ENCODE measurements around the gene PIK3C2G. TPM values are rescaled to one million over a fixed set of nuclear protein-coding genes. Genes with fewer than 3 reads are reported as not detected.

Gene PIK3C2G
- total and polyA plus RNA-seq, 2 of the 13 experiments (the other 11 are each of a cell fraction or from before 2014, with no cell fraction given) = not detected

GRCh38 chr12:18270958-18271460 is 9.7 kb downstream of the PIK3C2G start (continued):
- no peak for TF ChIP-seq GTF2F1 (IDR thresholded peaks at IDR 0.05; ENCODE audit: low read length)
- no peak for TF ChIP-seq ZNF232 (CRISPR knock-in tag; IDR thresholded peaks at IDR 0.05; ENCODE audit: borderline replicate concordance)
- TF ChIP-seq KAT8 (CRISPR knock-in tag; IDR thresholded peaks at IDR 0.05) = no peak
- TF ChIP-seq, protein P1, sequence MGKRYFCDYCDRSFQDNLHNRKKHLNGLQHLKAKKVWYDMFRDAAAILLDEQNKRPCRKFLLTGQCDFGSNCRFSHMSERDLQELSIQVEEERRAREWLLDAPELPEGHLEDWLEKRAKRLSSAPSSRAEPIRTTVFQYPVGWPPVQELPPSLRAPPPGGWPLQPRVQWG (CRISPR knock-in tag; IDR thresholded peaks at IDR 0.05; ENCODE audit: borderline replicate concordance, low read depth) = no peak
- TF ChIP-seq ZBTB8A (CRISPR knock-in tag; IDR thresholded peaks at IDR 0.05; ENCODE audit: borderline replicate concordance, low read depth) = no peak

GRCh38 chr12:18275981-18276380 is 14.7 kb downstream of the PIK3C2G start:
- no TSS peak for BruUV-seq (replicated peaks)
- in situ Hi-C loops (cut with HindIII; ENCODE audit: extremely low pct_ligation_motif_present, low pct_unique_long_range_greater_than_20kb) (no loop called here), intact Hi-C loops (cut with micrococcal nuclease; ENCODE audit: unreplicated experiment) (no loop called here)
- Histone ChIP-seq H3K27ac (ENCODE audit: extremely low read length, insufficient read depth, low read length) (no peak overlapping the region), H3K9me3 (ENCODE audit: low read length) (no peaks in the 10 kb centered on the region), H3K9ac (ENCODE audit: insufficient read depth, low read depth, low read length) (no peak overlapping the region), H2AFZ (ENCODE audit: low read length) (no peak overlapping the region), H3K4me1 (ENCODE audit: insufficient read depth, low read length) (no peaks in the 10 kb centered on the region), H3K4me3 (replicated peaks in 1 of 3; ENCODE audit: insufficient read depth in 1 of 3, low read depth in 2 of 3, low read length in 3 of 3) (no peak overlapping the region), H4K20me1 (ENCODE audit: insufficient read depth, low read length) (no peaks in the 10 kb centered on the region), H3K36me3 (replicated peaks in 1 of 2; ENCODE audit: control insufficient read depth in 1 of 2, insufficient read depth in 2 of 2, low read length in 2 of 2) (no peaks in the 10 kb centered on the region), H3K27me3 (ENCODE audit: control insufficient read depth in 1 of 2, insufficient read depth in 2 of 2, low read length in 2 of 2) (no peaks in the 10 kb centered on the region), H3K79me2 (ENCODE audit: insufficient read depth, low read length) (no peaks in the 10 kb centered on the region), H3K4me2 (ENCODE audit: low read depth, low read length) (no peak overlapping the region)
- no peak for TF ChIP-seq ZNF264 (CRISPR knock-in tag; IDR thresholded peaks at IDR 0.05)
- no peak for TF ChIP-seq NFYC (CRISPR knock-in tag; IDR thresholded peaks at IDR 0.05)
- FAIRE-seq (no peak), DNase-seq (ENCODE audit: low spot score) (no peak), ATAC-seq (no peak)
- 0% methylated on average over 1 of the region's 1 CpG for WGBS (ENCODE audit: low lambda C conversion rate)
- ChIA-PET POLR2A (no interaction called here), CTCF (ENCODE audit: low intra/inter-chr PET ratio, low total read pairs) (no interaction called here)

DNA sequence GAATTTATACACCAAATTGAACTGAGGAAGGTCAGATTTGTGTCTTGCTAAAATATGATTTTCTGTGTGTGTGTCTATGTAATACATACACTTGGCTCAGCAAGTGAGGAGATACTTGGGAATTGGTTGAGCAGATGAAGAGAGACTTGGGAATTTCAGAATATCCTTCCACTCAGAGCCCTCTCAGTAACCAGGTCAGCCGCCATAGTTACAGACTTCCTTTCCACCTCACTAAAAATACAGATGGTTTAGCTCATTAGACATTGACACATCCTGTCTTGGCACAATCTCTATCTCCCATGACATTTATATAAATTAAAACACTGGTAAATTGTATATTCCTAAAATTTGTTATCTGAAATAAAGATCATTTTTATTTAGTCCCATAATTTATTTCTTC is 15.9 kb downstream of the PIK3C2G start:
- Histone ChIP-seq H3K79me2 (ENCODE audit: insufficient read depth, low read length) (no peaks in the 10 kb centered on the region), H3K9me3 (ENCODE audit: low read length) (no peaks in the 10 kb centered on the region), H3K27me3 (ENCODE audit: control insufficient read depth in 1 of 2, insufficient read depth in 2 of 2, low read length in 2 of 2) (no peaks in the 10 kb centered on the region), H3K36me3 (replicated peaks in 1 of 2; ENCODE audit: control insufficient read depth in 1 of 2, insufficient read depth in 2 of 2, low read length in 2 of 2) (no peaks in the 10 kb centered on the region), H3K4me3 (replicated peaks in 1 of 3; ENCODE audit: insufficient read depth in 1 of 3, low read depth in 2 of 3, low read length in 3 of 3) (no peak overlapping the region), H4K20me1 (ENCODE audit: insufficient read depth, low read length) (no peaks in the 10 kb centered on the region), H3K27ac (ENCODE audit: extremely low read length, insufficient read depth, low read length) (no peak overlapping the region), H3K4me2 (ENCODE audit: low read depth, low read length) (no peak overlapping the region), H3K9ac (ENCODE audit: insufficient read depth, low read depth, low read length) (no peak overlapping the region), H2AFZ (ENCODE audit: low read length) (no peak overlapping the region), H3K4me1 (ENCODE audit: insufficient read depth, low read length) (no peaks in the 10 kb centered on the region)
- BruUV-seq (replicated peaks) = no TSS peak
- CTCF ChIA-PET (ENCODE audit: low intra/inter-chr PET ratio, low total read pairs) = no interaction called here
- TF ChIP-seq CHD4 (IDR thresholded peaks at IDR 0.05; ENCODE audit: borderline replicate concordance, low read length) (no peak), ZBTB38 (CRISPR knock-in tag; IDR thresholded peaks at IDR 0.05) (no peak), ZNF746 (CRISPR knock-in tag; IDR thresholded peaks at IDR 0.05) (no peak)
- POLR2A ChIA-PET = no interaction called here
- intact Hi-C loops (cut with micrococcal nuclease; ENCODE audit: unreplicated experiment) = no loop called here
- 0% methylated on average over 1 of the region's 1 CpG for WGBS (ENCODE audit: low lambda C conversion rate)
- FAIRE-seq (no peak), ATAC-seq (no peak), DNase-seq (ENCODE audit: low spot score) (no peak)
- in situ Hi-C loops (cut with HindIII; ENCODE audit: extremely low pct_ligation_motif_present, low pct_unique_long_range_greater_than_20kb) = no loop called here
